HG02885 (cell line): ENCODE measurements around the gene SUMF1.

Experiments
- ATAC-seq: cut with Tn5 transposase; IDR thresholded peaks from one replicate; pipeline ENCODE4 v1.9.1; 2021; ENCODE audit warnings: mild to moderate bottlenecking; ENCODE audit not compliant: unreplicated experiment, poor library complexity

SUMF1 gene

GRCh38 chr3:4419386-4419785, 47.7 kb downstream of the SUMF1 start:
- no peak for ATAC-seq

DNA sequence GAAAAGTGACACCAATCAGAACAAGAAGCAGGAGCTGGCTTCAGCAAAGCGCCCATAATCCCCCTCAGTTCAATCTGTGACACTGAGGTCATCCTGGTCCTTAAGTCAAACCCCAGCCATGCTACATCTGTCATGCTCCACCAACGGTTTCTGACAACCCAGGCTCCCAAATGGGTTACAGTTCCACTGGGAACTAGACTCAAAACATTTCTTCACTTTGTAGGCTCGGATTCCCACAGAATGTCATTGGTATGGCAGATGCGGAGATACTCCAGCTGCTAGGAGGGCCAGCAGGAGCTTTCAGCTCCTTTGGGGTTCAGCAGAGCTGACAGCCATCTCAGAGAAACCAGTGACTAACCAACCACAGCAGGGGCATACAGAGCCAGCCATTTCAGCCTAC, 48.9 kb downstream of the SUMF1 start:
- ATAC-seq: no peak

DNA sequence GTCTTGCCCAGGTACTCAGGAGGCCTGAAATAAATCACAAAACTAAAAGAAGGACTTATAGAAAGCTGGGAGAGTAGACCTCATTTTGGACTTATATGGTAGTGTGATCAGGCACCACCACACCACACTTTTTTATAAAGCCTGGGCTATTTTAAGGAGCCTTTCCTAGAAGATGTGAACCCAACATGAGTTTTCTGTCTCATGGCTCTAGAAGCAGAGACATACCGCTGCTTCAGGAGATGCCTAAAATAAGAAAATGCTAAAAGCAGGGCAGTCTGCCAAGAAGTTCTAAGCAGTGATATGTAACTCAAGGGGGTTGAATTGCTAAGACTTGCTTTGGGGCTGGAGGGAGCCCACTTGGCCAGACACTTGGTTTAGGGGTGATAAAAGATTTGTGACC, 49.6 kb downstream of the SUMF1 start:
- ATAC-seq: no peak

DNA sequence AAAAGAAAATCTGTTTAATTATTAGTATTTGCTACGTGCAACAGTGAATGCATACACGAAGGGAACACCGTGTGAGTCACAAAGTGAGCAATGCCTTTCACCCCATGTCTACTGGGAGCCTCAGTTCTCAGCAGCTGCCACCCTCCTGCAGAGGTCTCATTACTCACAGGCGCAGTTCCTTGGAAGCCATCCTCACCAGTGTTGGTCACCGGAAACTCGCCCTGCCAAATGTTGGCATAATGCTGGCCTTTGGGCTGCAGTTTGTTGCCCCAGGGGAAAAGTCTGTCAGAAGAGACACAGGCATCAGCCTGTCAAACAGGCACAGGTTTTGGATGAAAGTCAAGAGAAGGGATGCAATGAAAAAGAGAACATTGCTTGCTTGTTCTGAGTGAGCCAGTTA, 50.1 kb downstream of the SUMF1 start:
- no peak for ATAC-seq

- no peak for ATAC-seq
Measured at GRCh38 chr3:4416427-4416945, 50.6 kb downstream of the SUMF1 start.

DNA sequence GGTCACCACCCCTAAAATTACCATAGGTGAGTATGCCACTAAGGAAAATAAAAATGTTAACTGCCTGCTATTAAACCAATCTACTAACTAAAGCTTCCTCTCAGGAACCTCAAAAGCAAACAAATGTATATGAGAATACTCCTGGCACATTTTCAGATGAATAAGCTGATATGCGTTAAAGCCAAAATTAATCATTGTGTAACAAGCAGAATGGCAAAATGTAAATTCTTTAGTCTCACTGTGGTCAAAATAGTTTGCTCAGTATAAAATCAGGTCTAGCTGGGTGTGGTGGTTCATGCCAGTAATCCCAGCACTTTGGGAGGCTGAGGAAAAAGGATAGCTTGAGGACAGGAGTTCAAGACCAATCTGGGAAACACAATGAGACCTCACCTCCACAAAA, 53.6 kb downstream of the SUMF1 start:
- no peak for ATAC-seq

DNA sequence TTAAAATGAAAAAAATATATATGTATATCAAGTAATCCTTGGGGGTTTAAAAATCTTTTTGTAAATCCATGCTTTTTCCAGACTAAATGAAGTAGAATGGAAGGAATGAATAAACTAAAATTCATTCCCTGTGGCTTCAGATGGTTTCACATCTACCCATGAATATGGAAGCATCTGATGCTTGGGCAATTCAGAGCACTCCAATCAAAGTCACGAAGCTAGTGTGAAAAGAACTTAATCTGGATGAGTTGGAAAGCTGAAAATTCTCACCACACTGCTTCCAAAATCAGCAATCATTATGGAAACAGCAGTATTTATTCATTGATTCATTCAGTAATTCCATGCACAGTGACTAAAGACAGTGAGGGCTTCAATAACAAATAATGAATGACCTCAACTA, 55.2 kb downstream of the SUMF1 start:
- ATAC-seq: no peak

DNA sequence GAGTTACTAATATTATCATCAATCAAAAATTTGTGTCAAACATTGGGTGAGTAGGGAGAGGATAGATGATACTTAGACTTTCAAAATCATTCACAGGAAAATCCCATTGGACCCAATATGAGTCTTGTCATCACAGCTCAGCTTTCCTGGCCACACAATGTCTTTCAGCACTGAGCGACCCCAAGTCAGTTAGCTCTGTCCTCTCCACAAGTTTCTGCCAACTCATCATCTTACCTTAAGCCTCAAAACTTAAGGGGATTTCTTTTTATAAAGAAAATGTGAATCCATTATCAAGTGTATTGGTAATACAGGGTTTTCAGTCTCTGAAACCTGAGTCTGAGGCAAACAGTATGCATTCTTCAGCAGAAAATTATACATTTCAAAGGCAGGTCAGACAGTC, 55.8 kb downstream of the SUMF1 start:
- ATAC-seq: no peak

GRCh38 chr3:4410606-4411005, 56.5 kb downstream of the SUMF1 start:
- ATAC-seq: no peak

- peak; percentile 52 for ATAC-seq
Measured at GRCh38 chr3:4409971-4410573, 57.0 kb downstream of the SUMF1 start.

GRCh38 chr3:4409415-4409814, 57.7 kb downstream of the SUMF1 start:
- ATAC-seq: peak; percentile 45

- ATAC-seq: no peak
Measured at GRCh38 chr3:4408958-4409357, 58.1 kb downstream of the SUMF1 start.

DNA sequence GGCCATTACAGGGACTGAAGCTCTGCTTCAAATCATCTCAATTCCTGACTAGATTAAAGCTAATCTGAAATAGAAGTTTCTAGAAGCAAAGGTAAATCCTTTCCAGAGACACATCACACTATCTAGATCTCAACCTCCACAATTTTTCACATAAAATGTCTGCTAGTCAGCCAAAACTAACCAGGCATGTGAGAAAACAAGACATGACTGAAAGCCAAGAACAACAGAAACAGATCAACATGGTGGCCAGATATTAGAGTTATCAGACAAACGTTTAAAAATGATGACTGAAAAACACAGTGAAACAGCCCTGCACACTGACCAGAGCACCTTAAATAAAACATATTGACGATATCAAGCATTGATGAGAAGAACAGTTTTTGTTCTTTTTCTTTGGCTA, 59.1 kb downstream of the SUMF1 start:
- ATAC-seq: no peak

- ATAC-seq: peak; percentile 46
Measured at GRCh38 chr3:4406746-4407568, 60.1 kb downstream of the SUMF1 start.

- no peak for ATAC-seq
Measured at GRCh38 chr3:4404881-4405280, 62.2 kb downstream of the SUMF1 start.

DNA sequence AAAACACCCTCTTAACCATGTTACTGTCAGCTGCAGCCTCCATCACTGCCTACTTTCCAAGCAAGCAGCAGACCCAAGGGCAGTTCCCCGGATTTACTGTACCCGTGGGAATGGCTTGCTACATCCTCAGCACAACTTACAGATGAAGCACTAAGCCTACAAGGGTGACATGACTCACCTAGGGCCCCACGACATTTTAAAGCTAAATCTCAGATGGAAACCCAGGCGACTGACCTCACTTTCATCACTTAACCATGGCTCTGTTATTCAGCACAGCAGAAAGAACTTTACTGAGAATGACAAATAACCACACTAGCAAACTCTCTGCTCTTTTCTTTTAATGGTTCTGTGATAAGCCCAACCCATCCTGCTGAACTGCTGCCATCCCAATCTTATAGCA, 65.6 kb downstream of the SUMF1 start:
- ATAC-seq: no peak

GRCh38 chr3:4399476-4399875, 67.6 kb downstream of the SUMF1 start:
- ATAC-seq: no peak

- ATAC-seq: no peak
Measured at GRCh38 chr3:4398941-4399245, 68.2 kb downstream of the SUMF1 start.

GRCh38 chr3:4398120-4398940, 68.7 kb downstream of the SUMF1 start:
- ATAC-seq: no peak

GRCh38 chr3:4397466-4397865, 69.6 kb downstream of the SUMF1 start:
- ATAC-seq: no peak

DNA sequence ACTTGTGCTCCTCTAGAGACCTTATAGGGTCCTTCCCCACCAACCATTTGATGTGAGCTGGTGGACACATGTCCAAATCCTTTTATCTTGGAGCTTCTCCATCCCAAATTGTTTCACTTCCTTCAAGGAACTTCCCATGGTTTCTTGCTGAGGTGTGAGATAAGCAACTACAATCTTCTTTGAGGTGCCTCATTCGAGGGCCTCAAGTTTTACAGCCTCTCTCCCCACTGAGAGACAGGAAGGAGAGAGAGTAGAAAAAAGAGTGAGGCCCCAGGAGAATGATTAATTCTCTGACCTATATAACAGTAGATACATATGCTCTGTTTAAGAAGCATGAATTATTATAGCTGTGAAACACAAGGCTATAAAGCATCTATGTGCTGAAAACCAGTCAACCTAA, 70.5 kb downstream of the SUMF1 start:
- ATAC-seq: no peak
